Neural cell (in vitro differentiated cells): ENCODE results near the gene TAOK1. TPM values are rescaled to one million over a fixed set of nuclear protein-coding genes. Genes with fewer than 3 reads are reported as not detected.

Experiments
- H2AFZ ChIP-seq: fragments of 200-600, 300-800 bp; sonication (generic), shearing (Covaris generic); 2 replicates; pipeline ENCODE4 v1.6.0; 2014; ENCODE audit warnings: low read depth, mild to moderate bottlenecking, antibody characterized with exemption, low read length, moderate library complexity
- H3F3A ChIP-seq: fragments of 200-600 bp; shearing (Covaris generic); 2 replicates; pipeline ENCODE4 v1.6.1; 2016; ENCODE audit warnings: mild to moderate bottlenecking, moderate library complexity, mixed read lengths, antibody characterized with exemption, low read length; ENCODE audit not compliant: insufficient read depth, poor library complexity, severe bottlenecking
- H3K27ac ChIP-seq: fragments of 200-600, 300-800 bp; sonication (generic), shearing (Covaris generic); 2 replicates; pipeline ENCODE4 v1.5.1; 2014; ENCODE audit warnings: mild to moderate bottlenecking, low read length, moderate library complexity
- H3K27me3 ChIP-seq: fragments of 300-800, 200-600 bp; sonication (generic), shearing (Covaris generic); 2 replicates; pipeline ENCODE4 v1.6.0; 2014; ENCODE audit warnings: mild to moderate bottlenecking, low read depth, low read length, moderate library complexity; ENCODE audit not compliant: insufficient read depth
- H3K36me3 ChIP-seq: fragments of 300-800, 200-600 bp; sonication (generic), shearing (Covaris generic); 2 replicates; pipeline ENCODE4 v1.5.1; 2014; ENCODE audit warnings: mild to moderate bottlenecking, antibody characterized with exemption, low read length, moderate library complexity; ENCODE audit not compliant: insufficient read depth
- H3K4me2 ChIP-seq: fragments of 300-800, 200-600 bp; sonication (generic), shearing (Covaris generic); 2 replicates; pipeline ENCODE4 v1.6.0; 2014; ENCODE audit warnings: mild to moderate bottlenecking, low read length
- H3K4me3 ChIP-seq: fragments of 300-800, 200-600 bp; sonication (generic), shearing (Covaris generic); 2 replicates; pipeline ENCODE4 v1.5.1; 2014; ENCODE audit warnings: mild to moderate bottlenecking, low read length, moderate library complexity
- H3K79me2 ChIP-seq: fragments of 200-600 bp; shearing (Covaris generic); replicated peaks from 2 replicates; pipeline ENCODE4 v1.6.0; 2014; ENCODE audit warnings: mild to moderate bottlenecking, low read length, moderate library complexity; ENCODE audit not compliant: insufficient read depth
- H3K9ac ChIP-seq: fragments of 300-800, 200-600 bp; sonication (generic), shearing (Covaris generic); 2 replicates; pipeline ENCODE4 v1.6.1; 2016; ENCODE audit warnings: mild to moderate bottlenecking, low read length, mixed read lengths
- H3K9me2 ChIP-seq: fragments of 200-600 bp; shearing (Covaris generic); 2 replicates; pipeline ENCODE4 v1.6.1; 2016; ENCODE audit warnings: mild to moderate bottlenecking, low read length, mixed read lengths; ENCODE audit not compliant: insufficient read depth
- H3K9me3 ChIP-seq: fragments of 200-600, 300-800 bp; sonication (generic), shearing (Covaris generic); 2 replicates; pipeline ENCODE4 v1.6.1; 2016; ENCODE audit warnings: mild to moderate bottlenecking, mixed run types, low read length, moderate library complexity, mixed read lengths
- H4K20me1 ChIP-seq: fragments of 200-600 bp; shearing (Covaris generic); 2 replicates; pipeline ENCODE4 v1.6.1; 2016; ENCODE audit warnings: mild to moderate bottlenecking, mixed run types; ENCODE audit not compliant: insufficient read depth
- EP300 ChIP-seq: fragments of 450-650 bp; conservative IDR thresholded peaks from 2 replicates; pipeline ENCODE4 v1.6.1; 2014; ENCODE audit warnings: antibody characterized with exemption, mild to moderate bottlenecking, moderate library complexity; ENCODE audit not compliant: poor library complexity, severe bottlenecking
- EZH2 ChIP-seq: fragments of 200-600, 300-800 bp; shearing (Covaris generic), sonication (generic); IDR thresholded peaks from 2 replicates; pipeline ENCODE4 v1.6.1; 2014; ENCODE audit warnings: antibody characterized with exemption, low read length, borderline replicate concordance, mild to moderate bottlenecking; ENCODE audit not compliant: insufficient read depth, poor library complexity, severe bottlenecking
- MXI1 ChIP-seq: fragments of 450-650 bp; conservative IDR thresholded peaks from 2 replicates; pipeline ENCODE4 v1.6.1; 2014; ENCODE audit warnings: antibody characterized with exemption, mild to moderate bottlenecking; ENCODE audit not compliant: poor library complexity, severe bottlenecking
- POLR2AphosphoS5 ChIP-seq: IDR thresholded peaks from 2 replicates; pipeline ENCODE4 v1.6.1; 2012
- RAD21 ChIP-seq: fragments of 450-650 bp; conservative IDR thresholded peaks from 2 replicates; pipeline ENCODE4 v1.6.1; 2014; ENCODE audit warnings: antibody characterized with exemption, mild to moderate bottlenecking, moderate library complexity
- SMC3 ChIP-seq: fragments of 450-650 bp; conservative IDR thresholded peaks from 2 replicates; pipeline ENCODE4 v1.6.1; 2014; ENCODE audit warnings: antibody characterized with exemption, mild to moderate bottlenecking, moderate library complexity; ENCODE audit not compliant: poor library complexity
- TAF1 ChIP-seq: IDR thresholded peaks from 2 replicates; pipeline ENCODE4 v1.6.1; 2012; ENCODE audit warnings: low read depth
- polyA plus RNA-seq: library from polyadenylated mRNA; depleted of rRNA; stranded (reverse); fragments of >200 nt; gene quantifications from 2 replicates; pipeline ENCODE4 v1.2.3, GENCODE V29; 2014
- TF ChIP-seq, protein P1 (sequence below): IDR thresholded peaks from 2 replicates; pipeline ENCODE4 v1.6.1; 2012; ENCODE audit warnings: borderline replicate concordance
- TF ChIP-seq, protein P2 (sequence below): fragments of 450-650 bp; IDR thresholded peaks from 2 replicates; pipeline ENCODE4 v1.5.1; 2014; ENCODE audit warnings: antibody characterized with exemption, mild to moderate bottlenecking, moderate library complexity; ENCODE audit not compliant: poor library complexity, severe bottlenecking

The TAOK1 gene
- polyA plus RNA-seq, 1 donor from 2014 or later = 53.2 TPM

DNA sequence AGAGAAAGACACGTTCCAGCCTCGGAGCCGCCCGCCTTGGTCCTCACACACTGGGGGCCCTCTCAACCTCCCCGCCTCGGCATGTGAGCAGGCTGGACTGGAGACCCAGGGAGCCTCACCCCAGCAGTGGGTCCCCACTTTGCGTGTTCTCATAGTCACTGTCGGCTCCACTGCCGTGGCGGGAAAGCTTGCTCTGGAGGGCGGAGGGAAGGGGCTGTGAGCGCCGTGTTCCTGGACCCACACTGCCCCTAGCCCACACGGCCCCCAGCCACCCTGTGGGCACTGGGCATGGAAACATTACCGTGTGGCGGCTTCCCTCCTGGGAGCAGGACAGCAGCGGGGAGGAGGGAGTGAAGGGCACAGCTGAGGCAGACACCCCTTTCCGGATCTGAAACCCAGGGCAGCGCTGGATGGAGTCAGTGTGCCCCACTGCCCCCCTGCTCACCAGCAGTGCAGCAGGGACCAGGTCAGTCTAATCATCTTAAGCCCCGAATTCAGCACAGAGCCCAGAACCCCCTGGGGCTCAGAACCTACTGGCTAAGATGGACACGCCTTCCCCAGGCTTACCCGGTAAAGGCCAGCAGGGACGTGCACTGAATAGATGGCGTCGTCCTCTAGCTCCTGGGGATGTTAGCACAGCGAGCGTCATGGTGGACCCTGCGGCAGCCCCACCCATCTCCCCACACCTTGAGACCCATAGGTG lies 185.5 kb downstream of the TAOK1 start:
- Histone ChIP-seq H3K36me3 (no peaks in the 10 kb centered on the region), H4K20me1 (no peaks in the 10 kb centered on the region), H3K4me3 (no peak overlapping the region)

DNA sequence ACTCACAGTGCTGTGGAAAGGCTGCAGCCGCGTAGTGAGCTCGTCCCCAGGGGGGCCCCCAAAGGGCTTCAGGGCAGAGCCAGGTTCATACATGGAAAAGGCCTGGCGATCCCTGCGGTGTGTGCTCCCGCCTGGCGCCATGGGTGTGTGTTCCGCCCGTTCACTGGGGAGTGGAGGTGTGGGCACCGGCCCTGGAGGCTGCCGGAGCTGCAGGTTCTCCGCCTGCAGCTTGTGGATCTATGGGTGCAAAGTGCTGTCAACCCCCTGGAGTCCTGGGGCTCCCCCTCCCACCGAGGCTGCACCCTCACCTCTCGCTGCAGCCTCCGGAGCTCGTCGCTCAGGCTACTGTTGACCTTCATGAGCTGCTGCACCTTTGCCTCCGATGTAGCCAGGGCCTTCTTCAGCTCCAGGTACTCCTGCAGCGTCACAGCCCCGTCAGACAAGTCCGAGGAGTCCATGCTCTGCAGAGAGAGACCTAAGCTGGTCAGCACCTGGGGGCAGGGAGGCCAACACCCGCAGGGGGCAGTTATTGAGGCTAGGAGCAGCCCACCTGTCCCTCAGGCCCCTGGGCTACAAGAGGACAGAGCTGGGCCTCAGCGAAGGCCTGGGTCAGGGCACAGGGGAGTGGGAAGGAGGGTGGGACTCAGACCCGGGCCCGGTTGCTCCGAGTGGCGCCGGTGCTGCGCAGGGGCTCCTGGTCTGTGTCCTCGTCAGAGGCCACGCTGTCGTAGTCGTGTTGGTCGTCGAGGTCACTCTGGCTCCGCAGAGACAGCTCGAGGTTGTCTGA lies 186.2 kb downstream of the TAOK1 start:
- H3K9me2 ChIP-seq = no peaks in the 10 kb centered on the region
- no peak overlapping the region for H3K9ac ChIP-seq
- H3K27ac ChIP-seq = no peak overlapping the region
- H3K4me3 ChIP-seq = no peak overlapping the region
- no peaks in the 10 kb centered on the region for H3K79me2 ChIP-seq
- no peak overlapping the region for H2AFZ ChIP-seq
- H3K27me3 ChIP-seq = no peaks in the 10 kb centered on the region
- no peaks in the 10 kb centered on the region for H3K9me3 ChIP-seq
- no peak overlapping the region for H3K4me2 ChIP-seq
- no peaks in the 10 kb centered on the region for H3F3A ChIP-seq
- no peaks in the 10 kb centered on the region for H3K36me3 ChIP-seq
- no peaks in the 10 kb centered on the region for H4K20me1 ChIP-seq
- TF ChIP-seq MXI1 (no peak), EZH2 (no peak), SMC3 (no peak), EP300 (no peak), RAD21 (no peak), TAF1 (no peak)
- TF ChIP-seq, protein P1, sequence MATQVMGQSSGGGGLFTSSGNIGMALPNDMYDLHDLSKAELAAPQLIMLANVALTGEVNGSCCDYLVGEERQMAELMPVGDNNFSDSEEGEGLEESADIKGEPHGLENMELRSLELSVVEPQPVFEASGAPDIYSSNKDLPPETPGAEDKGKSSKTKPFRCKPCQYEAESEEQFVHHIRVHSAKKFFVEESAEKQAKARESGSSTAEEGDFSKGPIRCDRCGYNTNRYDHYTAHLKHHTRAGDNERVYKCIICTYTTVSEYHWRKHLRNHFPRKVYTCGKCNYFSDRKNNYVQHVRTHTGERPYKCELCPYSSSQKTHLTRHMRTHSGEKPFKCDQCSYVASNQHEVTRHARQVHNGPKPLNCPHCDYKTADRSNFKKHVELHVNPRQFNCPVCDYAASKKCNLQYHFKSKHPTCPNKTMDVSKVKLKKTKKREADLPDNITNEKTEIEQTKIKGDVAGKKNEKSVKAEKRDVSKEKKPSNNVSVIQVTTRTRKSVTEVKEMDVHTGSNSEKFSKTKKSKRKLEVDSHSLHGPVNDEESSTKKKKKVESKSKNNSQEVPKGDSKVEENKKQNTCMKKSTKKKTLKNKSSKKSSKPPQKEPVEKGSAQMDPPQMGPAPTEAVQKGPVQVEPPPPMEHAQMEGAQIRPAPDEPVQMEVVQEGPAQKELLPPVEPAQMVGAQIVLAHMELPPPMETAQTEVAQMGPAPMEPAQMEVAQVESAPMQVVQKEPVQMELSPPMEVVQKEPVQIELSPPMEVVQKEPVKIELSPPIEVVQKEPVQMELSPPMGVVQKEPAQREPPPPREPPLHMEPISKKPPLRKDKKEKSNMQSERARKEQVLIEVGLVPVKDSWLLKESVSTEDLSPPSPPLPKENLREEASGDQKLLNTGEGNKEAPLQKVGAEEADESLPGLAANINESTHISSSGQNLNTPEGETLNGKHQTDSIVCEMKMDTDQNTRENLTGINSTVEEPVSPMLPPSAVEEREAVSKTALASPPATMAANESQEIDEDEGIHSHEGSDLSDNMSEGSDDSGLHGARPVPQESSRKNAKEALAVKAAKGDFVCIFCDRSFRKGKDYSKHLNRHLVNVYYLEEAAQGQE = no peak

More for the DNA sequence above, 185.5 kb downstream of the TAOK1 start:
- Histone ChIP-seq H3K9me3 (no peaks in the 10 kb centered on the region), H2AFZ (no peak overlapping the region), H3K27me3 (no peaks in the 10 kb centered on the region), H3K9ac (no peak overlapping the region), H3K4me2 (no peak overlapping the region), H3K79me2 (no peaks in the 10 kb centered on the region), H3F3A (no peaks in the 10 kb centered on the region), H3K9me2 (no peaks in the 10 kb centered on the region), H3K27ac (no peak overlapping the region)
- no peak for TF ChIP-seq EZH2
- TF ChIP-seq POLR2AphosphoS5 = no peak
- no peak for TF ChIP-seq SMC3
- TF ChIP-seq RAD21 = no peak
- TF ChIP-seq EP300 = no peak
- TF ChIP-seq MXI1 = no peak
- TF ChIP-seq, protein P1 = no peak
- no peak for TF ChIP-seq TAF1
- TF ChIP-seq, protein P2, sequence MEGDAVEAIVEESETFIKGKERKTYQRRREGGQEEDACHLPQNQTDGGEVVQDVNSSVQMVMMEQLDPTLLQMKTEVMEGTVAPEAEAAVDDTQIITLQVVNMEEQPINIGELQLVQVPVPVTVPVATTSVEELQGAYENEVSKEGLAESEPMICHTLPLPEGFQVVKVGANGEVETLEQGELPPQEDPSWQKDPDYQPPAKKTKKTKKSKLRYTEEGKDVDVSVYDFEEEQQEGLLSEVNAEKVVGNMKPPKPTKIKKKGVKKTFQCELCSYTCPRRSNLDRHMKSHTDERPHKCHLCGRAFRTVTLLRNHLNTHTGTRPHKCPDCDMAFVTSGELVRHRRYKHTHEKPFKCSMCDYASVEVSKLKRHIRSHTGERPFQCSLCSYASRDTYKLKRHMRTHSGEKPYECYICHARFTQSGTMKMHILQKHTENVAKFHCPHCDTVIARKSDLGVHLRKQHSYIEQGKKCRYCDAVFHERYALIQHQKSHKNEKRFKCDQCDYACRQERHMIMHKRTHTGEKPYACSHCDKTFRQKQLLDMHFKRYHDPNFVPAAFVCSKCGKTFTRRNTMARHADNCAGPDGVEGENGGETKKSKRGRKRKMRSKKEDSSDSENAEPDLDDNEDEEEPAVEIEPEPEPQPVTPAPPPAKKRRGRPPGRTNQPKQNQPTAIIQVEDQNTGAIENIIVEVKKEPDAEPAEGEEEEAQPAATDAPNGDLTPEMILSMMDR = no peak
